ENCODE data around the gene OBI1.

- TF ChIP-seq, protein P1, sequence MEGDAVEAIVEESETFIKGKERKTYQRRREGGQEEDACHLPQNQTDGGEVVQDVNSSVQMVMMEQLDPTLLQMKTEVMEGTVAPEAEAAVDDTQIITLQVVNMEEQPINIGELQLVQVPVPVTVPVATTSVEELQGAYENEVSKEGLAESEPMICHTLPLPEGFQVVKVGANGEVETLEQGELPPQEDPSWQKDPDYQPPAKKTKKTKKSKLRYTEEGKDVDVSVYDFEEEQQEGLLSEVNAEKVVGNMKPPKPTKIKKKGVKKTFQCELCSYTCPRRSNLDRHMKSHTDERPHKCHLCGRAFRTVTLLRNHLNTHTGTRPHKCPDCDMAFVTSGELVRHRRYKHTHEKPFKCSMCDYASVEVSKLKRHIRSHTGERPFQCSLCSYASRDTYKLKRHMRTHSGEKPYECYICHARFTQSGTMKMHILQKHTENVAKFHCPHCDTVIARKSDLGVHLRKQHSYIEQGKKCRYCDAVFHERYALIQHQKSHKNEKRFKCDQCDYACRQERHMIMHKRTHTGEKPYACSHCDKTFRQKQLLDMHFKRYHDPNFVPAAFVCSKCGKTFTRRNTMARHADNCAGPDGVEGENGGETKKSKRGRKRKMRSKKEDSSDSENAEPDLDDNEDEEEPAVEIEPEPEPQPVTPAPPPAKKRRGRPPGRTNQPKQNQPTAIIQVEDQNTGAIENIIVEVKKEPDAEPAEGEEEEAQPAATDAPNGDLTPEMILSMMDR (IDR thresholded peaks at IDR 0.05; ENCODE audit: low read length): no peak
- TF ChIP-seq EZH2 (IDR thresholded peaks at IDR 0.05; ENCODE audit: borderline replicate concordance, low read length): no peak
These were observed 49.3 kb downstream of the OBI1 start for GRCh38 chr13:78609464-78610205.
